Stimulated activated naive CD4-positive, alpha-beta T cell (primary cell): ENCODE measurements around the gene CYBC1.

Experiments
- DNase-seq, 6 experiments: peaks; one replicate each; lab custom pipeline; 2025; lab: John Stamatoyannopoulos, UW

The CYBC1 gene

GRCh38 chr17:82408288-82408937 is 42.1 kb downstream of the CYBC1 start:
- DNase-seq = no peak

DNA sequence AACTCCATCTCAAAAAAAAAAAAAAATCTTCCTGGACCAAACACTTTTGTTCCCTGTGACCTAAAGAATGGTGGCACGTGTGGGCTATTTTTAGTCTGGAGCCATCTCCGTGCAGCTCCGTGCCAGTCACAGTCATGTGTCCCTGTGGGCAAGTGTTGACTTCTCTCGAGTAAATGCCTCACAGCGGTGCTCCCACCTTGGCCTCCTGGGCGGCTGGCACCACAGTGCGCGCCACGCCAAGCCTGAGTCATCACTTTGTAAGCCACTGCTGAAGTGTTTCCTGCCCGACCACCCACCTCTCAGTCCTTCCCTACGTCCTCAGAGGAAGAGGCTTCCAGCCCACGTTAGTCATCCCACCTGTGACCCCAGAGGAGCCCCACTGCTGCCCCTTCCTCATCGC is 43.3 kb downstream of the CYBC1 start:
- no peak for DNase-seq

DNA sequence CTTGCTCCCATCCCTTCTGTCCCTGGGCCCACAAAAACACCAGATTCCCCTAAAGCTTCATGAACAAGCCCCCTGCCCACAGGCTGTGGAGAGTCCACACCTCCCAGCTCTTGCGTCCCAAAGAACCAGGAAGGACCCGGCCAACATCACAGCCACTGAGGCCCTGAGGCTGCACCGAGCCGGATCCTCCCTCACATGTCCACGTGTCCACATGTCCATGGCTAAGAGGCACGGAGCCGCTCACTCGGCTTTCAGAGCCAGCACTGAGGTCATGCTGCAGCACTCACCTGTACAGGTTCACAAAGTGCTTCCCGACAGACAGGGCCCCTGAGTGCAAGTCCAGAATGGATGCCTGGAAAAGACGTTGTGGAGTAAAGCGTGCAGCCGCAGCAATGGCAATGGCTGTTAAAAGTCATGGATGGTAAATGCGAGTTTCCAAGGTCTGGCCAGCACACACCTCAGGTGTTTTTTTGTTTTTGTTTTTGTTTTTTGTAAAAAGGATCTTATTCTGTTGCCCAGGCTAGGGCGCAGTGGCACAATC is 44.4 kb downstream of the CYBC1 start:
- no peak for DNase-seq

DNA sequence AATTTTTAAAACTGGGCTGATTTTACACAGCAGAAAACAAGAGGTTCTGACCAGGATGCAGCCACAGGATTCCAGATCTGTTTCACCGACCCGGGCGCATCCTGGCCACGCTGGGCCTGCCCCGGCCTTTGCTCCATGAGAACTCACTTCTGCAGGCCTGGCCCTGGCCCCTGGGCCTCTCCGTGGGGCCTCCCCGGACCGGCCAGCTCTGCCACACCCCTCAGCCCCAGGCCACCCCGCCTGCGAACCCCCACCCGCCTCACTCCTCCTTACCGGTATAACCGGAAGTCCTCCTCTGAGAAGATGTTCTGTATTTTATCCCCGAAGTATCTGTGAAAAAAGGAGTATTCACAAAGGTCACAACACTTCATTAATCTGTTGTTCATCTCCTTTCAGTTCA is 45.5 kb downstream of the CYBC1 start:
- DNase-seq = no peak

- no peak for DNase-seq
These were observed 46.6 kb downstream of the CYBC1 start for GRCh38 chr17:82403662-82404660.

GRCh38 chr17:82402865-82403264 is 47.7 kb downstream of the CYBC1 start:
- no peak for DNase-seq

DNA sequence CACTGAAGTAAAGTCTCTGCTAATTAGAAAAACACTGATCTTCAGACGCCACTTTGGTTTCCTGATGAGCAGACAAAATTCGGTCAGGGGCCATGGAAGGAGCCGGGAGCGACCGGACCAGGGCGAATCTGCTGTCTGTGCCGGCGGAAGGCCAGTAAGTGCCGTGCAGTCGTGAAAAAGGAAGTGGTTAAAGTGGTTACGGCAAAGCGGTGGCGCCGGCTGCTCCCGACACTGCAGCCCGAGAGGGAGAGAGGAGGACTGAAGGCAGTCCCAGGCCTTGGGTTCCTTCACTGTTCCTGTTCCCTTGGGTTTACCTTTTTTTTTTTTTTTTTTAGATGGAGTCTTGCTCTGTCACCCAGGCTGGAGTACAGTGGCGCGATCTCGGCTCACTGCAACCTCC is 49.7 kb downstream of the CYBC1 start:
- peak in 5 of 6 experiments; percentile 4 to 39 (median 17) for DNase-seq

GRCh38 chr17:82400206-82400605 is 50.3 kb downstream of the CYBC1 start:
- DNase-seq = no peak

DNA sequence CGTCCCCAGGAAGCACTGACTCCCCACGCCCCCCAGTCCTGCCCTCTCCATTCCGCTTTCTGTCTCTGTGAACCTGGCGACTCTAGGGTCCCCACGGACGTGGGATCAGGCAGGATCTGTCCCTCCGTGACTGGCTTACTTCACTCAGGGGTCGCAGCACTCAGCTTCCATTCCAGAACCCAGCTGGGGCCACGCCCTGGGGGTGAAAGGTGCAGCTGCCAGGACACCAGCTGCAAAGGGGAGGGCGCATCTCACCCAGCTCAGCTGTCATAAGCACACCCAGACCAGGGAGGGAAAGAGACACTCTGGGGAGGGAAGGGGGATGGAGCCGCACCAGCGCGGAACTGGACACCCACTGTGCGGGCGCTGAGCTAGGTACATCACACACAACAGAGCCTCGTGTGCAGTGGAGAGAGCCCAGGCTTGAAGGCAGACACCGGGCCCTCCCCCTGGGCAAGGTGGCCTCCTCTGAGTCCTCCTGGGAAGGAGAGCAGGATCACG is 50.9 kb downstream of the CYBC1 start:
- DNase-seq = no peak

DNA sequence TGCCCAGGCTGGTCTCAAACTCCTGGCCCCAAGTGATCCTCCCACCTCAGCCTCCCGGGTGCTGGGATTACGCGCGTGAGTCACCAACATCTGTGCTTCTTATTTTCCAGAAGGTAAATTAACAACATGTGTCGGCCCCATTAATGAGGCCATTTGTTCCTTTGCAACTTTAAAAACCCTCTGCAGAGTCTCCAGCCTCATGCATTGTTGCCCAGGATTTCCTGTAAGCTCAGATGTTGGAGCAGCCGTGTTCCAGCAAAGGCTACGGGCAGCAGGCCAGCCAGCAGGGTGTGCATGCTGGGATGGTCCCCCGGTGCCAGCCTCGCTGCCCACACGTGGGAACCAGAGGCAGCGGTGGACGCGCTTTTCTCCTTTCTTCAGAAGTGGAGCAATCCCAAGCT is 51.5 kb downstream of the CYBC1 start:
- DNase-seq = no peak

GRCh38 chr17:82397449-82398335 is 52.9 kb downstream of the CYBC1 start:
- no peak for DNase-seq

DNA sequence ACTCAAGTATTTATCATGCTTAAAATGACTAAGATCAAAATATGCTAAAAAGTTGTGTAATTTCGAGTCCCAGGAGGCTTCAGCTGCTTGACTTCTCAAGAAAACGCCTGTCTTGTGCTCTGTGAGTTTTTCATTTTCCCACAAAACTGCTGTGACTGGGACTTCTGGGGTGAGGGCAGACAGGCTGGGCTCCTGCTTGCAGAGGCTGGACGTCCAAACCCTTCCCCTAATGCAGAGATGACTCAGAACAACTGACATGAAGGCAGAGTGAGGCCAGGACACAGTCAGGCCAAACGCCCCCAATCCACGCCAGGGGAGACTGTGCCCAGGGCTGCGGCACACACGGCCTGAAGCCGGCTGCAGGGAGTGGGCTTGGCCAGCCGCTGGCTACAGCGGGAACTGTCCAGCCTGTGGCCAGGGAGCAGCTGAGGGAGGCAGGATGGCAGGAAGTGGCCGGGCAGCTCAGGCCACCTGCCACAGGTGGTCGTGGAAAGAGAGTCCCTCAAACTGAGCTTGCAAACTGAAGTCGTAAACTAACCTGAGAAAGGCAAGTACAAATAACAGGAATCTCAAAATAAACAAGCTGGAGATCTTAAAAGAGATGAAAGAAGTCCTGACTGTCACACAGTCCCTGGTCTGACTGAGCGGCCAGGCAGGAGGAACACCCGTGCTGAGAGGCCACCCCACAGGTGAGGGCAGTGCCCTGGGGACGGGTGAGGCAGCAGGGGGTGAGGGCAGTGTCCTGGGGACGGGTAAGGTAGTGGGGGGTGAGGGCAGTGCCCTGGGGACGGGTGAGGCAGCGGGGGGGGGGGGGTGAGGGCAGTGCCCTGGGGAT is 53.7 kb downstream of the CYBC1 start:
- DNase-seq = no peak

GRCh38 chr17:82394278-82394677 is 56.3 kb downstream of the CYBC1 start:
- DNase-seq = no peak

- DNase-seq = no peak
These were observed 57.6 kb downstream of the CYBC1 start for GRCh38 chr17:82392941-82393340.
